LNCaP clone FGC (cell line): ENCODE data around the gene ANXA8.
"Not testable (repeated sequence)": the region's sequence is repeated elsewhere in the genome, so short reads cannot be mapped to it uniquely, and the experiment has no call there.

Experiments used
- DNase-seq: peaks from one replicate; pipeline ENCODE4 v3.0.0-alpha.2; 2011; ENCODE audit warnings: low read depth
- H3K4me3 ChIP-seq: 2 replicates; pipeline ENCODE4 v1.5.1; 2011; ENCODE audit warnings: mild to moderate bottlenecking, low read depth, low read length, control low read depth

The ANXA8 gene, protein sequence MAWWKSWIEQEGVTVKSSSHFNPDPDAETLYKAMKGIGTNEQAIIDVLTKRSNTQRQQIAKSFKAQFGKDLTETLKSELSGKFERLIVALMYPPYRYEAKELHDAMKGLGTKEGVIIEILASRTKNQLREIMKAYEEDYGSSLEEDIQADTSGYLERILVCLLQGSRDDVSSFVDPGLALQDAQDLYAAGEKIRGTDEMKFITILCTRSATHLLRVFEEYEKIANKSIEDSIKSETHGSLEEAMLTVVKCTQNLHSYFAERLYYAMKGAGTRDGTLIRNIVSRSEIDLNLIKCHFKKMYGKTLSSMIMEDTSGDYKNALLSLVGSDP

DNA sequence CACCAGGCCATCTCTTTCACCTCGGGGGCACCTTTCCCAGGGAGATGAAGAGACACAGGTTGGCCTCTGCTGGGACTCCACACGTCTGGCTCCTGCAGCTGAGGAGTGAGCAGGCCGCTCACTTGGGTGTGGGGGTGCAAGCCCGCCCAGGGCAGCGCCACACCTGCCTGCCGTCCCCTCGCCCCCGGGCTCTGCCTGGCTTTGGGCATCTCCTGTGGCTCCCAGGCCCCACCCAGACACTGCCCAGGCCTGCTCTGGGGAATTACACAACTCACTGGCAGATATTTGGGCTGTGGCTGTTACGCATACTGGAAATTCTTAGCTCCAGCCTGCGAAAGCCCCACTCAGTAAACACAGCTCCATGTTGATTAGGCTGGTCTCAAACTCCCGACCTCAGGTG lies at the start of gene ANXA8:
Gene ANXA8, minus strand, starts transcription at position 193 of the 400 bp plus-strand sequence. Its CDS starts 182 bp downstream, at position 11.
- not testable (repeated sequence) for DNase-seq, H3K4me3 ChIP-seq

DNA sequence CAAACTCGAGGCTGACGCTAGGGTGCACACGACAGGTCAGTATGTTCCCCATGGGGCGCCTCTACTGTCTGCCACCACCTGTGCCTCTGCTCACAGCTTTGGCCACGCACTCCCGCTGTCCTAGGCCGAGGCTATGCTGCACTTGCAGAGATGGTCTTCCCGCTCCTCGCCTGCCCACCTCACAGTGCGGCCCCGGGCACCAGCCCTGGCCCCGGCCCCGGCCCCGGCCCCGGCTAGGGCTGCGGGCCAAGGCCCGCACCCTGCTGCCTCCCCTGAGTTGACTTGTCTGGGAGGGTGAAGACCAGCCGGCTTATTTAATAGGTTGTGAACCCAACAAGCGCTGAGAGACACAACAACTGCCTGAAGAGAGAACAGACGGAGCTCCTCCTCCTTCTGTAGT lies 39.6 kb upstream of the ANXA8 start, which contains the start of gene AGAP9:
Gene AGAP9, minus strand, starts transcription at position 164 of the 400 bp plus-strand sequence. Its CDS starts 112 bp downstream, at position 52.
- not testable (repeated sequence) for DNase-seq, H3K4me3 ChIP-seq

- not testable (repeated sequence) for H3K4me3 ChIP-seq, DNase-seq
Measured at GRCh38 chr10:47502313-47502712, 18.4 kb upstream of the ANXA8 start.

DNA sequence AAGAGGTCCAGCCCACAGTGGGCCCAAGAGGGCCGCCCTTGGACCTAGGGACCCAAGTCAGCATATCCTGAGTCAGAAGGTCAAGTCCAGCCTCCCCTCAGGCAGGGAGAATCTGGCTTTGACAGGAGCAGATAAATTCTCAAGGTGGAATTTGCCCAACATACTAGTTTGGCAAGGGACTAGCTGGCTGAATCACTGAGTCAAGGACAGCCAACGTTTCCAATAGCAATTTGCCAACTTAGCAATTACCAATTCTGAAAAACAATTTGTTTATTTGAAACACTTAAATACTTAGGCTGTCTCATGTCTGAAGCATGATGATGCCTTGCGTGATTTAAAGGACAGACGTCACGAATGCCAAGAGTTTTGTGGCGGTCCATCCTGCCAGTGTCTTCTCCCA lies 10.3 kb upstream of the ANXA8 start:
- not testable (repeated sequence) for H3K4me3 ChIP-seq, DNase-seq

GRCh38 chr10:47491600-47491999 lies 7.7 kb upstream of the ANXA8 start, which contains the start of gene FAM25G:
Gene FAM25G (minus strand): TSS chr10:47491700. CDS start chr10:47491674, 26 bp downstream.
- DNase-seq, H3K4me3 ChIP-seq: not testable (repeated sequence)

DNA sequence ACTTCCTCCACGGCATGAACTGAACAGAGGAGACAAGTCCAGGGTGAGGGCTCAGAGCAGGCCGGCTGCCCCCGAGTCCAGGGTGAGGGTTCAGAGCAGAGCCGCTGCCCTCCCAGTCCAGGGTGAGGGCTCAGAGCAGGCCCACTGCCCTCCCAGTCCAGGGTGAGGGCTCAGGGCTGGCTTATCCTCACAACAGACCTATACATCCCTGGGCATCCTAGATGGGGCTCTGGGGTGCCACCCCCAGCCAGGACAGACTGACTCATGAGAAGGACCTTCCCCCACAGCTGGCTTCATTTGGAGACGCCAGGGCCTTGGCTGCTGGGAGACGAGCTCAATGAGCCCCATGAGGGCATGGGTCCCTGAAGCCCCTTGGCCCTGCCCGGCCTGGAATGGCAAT lies 5.7 kb upstream of the ANXA8 start:
- DNase-seq, H3K4me3 ChIP-seq: not testable (repeated sequence)

DNA sequence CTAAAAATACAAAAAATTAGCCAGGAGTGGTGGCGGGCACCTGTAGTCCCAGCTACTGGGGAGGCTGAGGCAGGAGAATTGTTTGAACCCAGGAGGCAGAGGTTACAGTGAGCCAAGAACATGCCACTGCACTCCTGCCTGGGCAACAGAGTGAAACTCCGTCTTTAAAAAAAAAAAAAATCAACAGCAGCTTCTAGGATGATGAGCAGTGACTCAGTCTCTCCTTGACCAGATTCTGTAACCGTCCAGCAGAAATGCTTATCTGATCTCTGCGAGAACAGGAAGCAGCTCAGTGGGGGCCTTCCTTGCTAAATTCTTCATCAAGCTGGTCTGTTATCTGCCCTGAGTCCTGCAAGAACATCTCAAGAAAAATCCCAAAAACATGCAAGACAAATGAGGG lies 2.0 kb upstream of the ANXA8 start:
- H3K4me3 ChIP-seq, DNase-seq: not testable (repeated sequence)

DNA sequence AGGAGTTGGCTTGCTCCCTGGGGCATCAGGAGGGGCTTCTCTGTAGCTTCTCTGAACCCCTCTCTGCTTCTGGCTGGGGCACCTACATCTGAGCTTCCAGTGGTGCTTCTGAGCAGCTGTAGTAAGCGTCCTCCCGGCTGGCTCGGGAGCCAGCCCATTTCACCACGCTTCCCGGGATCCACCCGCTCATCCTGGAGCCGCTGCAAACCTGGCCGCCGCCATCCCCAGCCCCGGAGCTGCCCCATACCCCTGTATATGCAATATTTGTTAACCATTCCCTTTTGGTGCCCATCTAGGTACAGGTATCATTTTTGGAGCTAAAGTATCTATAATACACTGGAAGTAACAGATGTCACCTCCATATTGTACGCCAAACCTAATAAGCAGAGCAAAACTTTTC lies 871 bp upstream of the ANXA8 start:
- not testable (repeated sequence) for H3K4me3 ChIP-seq, DNase-seq

GRCh38 chr10:47482367-47482766 lies 1.5 kb downstream of the ANXA8 start:
- not testable (repeated sequence) for DNase-seq, H3K4me3 ChIP-seq

GRCh38 chr10:47481768-47482181 lies 2.1 kb downstream of the ANXA8 start:
- DNase-seq, H3K4me3 ChIP-seq: not testable (repeated sequence)

DNA sequence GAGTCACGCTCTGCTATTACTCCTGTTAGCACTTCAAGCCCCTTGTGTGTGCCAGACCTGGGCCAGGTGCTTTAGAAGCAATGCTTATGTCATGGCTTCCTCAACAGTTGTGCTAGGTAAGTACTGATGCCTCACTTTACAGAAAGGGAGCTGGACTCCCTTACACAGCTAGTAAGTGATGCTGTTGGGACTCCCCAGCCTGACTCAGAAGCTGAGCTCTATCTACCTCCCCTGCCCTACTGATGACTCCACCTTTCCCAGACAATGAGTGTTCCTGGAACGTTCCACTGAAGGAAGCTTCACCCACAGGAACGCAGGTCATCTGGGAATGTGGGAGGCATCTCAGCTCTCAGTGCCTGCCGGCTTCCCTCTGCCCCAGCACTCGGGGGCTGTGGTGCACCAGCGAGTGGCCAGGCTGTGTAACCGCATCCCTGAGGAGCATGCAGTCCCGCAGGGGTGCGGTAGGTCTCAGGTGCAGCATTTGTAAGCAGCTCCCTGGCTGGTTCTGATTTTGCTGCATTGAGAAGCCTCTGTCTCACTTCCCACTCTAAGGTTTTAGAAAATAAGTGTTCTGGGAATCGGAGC lies 2.6 kb downstream of the ANXA8 start:
- DNase-seq, H3K4me3 ChIP-seq: not testable (repeated sequence)

DNA sequence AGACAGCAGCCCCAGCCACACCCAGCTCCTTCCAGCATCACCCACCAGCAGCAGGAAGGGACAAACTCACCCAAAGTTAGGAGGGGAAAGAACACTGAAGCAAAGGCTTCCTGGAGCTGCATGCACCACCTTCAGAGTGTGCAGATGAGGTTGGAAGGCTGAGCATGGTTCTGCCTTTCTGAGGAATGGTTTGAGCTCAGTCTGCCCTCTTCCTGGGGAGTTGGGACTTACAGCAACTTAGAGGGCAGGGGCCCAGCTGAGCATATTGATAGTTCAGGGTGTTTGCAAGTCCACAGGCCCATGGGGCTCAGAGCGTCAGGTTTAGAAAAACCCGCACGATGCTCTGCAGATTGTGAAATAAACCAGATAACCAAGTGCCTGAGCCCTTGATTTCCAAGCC lies 3.8 kb downstream of the ANXA8 start:
- not testable (repeated sequence) for DNase-seq, H3K4me3 ChIP-seq

DNA sequence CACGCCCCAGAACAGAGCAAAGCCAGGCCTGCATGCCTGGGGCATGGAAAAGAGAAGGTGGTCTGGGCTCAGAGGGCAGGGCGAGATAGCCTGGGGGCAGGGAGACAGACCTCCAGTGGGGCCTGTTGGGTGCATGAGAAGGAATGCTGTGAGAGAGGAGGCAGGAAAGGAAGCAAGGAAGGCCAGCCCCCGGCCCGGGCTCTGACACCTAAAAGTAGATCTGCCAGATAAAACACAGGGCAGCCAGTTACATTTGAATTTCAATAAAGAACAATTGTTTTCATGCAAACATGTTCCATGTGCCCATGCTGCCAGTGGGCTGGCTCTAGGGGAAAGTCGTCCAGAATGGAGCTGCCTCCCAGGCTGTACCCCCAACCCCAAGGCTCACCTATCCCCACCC lies 5.8 kb downstream of the ANXA8 start:
- not testable (repeated sequence) for H3K4me3 ChIP-seq, DNase-seq

GRCh38 chr10:47477078-47477477 lies 6.8 kb downstream of the ANXA8 start:
- H3K4me3 ChIP-seq, DNase-seq: not testable (repeated sequence)

- DNase-seq, H3K4me3 ChIP-seq: not testable (repeated sequence)
Measured at GRCh38 chr10:47475101-47475500, 8.8 kb downstream of the ANXA8 start.

DNA sequence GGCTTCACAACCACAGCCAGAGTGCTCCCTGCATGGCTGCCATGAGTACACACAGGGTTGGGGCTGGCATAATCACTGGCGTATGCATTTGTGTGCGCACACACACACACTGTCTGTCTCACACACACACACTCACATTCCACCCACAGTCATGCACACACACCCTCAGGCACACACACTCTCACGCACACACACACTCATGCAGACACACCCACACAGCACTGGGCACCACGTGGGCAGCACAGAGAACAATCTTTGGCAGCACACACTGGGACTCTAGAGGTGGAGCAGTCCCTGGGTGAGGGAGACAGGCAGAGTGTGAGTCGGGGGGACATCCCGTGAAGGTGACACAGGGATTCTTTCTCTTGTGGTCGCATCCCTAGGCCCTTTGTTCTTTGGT lies 10.4 kb downstream of the ANXA8 start:
- not testable (repeated sequence) for H3K4me3 ChIP-seq, DNase-seq

GRCh38 chr10:47472647-47473046 lies 11.3 kb downstream of the ANXA8 start:
- DNase-seq, H3K4me3 ChIP-seq: not testable (repeated sequence)

- H3K4me3 ChIP-seq, DNase-seq: not testable (repeated sequence)
Measured at GRCh38 chr10:47472072-47472471, 11.8 kb downstream of the ANXA8 start.

GRCh38 chr10:47468731-47469528 lies 15.0 kb downstream of the ANXA8 start:
- not testable (repeated sequence) for DNase-seq

GRCh38 chr10:47467957-47468356 lies 16.0 kb downstream of the ANXA8 start:
- not testable (repeated sequence) for H3K4me3 ChIP-seq, DNase-seq

More at GRCh38 chr10:47468731-47469528, 15.0 kb downstream of the ANXA8 start:
- H3K4me3 ChIP-seq, result not testable (repeated sequence)
